Adrenal gland (tissue), 5 donors: ENCODE results near the gene TUBGCP2.
A peak's percentile ranks its signal among the peaks of the same experiment; 100 is the strongest.

Experiments
- POLR2A ChIP-seq, 2 donors: fragments of 450-650 bp; IDR thresholded peaks; one replicate each; pipeline ENCODE4 v1.6.1; 2017; ENCODE audit warnings: antibody characterized with exemption in 2 of 2, mild to moderate bottlenecking in 2 of 2, moderate library complexity in 1 of 2
- TF ChIP-seq, protein P1 (sequence below), 6 experiments: fragments of 450-650 bp in 4 of 6; fragments of 200-600 bp in 2 of 6; sonication (generic) in 1 of 6; IDR thresholded peaks; 1 replicate in 5 of 6; 2 replicates in 1 of 6; pipeline versions ENCODE4 v1.5.1 to v1.8.0; 2016 to 2021; ENCODE audit warnings: antibody characterized with exemption in 6 of 6, mild to moderate bottlenecking in 2 of 6, moderate library complexity in 1 of 6
- donor health status: DM: no; HTN: no; CAD: no.

DNA sequence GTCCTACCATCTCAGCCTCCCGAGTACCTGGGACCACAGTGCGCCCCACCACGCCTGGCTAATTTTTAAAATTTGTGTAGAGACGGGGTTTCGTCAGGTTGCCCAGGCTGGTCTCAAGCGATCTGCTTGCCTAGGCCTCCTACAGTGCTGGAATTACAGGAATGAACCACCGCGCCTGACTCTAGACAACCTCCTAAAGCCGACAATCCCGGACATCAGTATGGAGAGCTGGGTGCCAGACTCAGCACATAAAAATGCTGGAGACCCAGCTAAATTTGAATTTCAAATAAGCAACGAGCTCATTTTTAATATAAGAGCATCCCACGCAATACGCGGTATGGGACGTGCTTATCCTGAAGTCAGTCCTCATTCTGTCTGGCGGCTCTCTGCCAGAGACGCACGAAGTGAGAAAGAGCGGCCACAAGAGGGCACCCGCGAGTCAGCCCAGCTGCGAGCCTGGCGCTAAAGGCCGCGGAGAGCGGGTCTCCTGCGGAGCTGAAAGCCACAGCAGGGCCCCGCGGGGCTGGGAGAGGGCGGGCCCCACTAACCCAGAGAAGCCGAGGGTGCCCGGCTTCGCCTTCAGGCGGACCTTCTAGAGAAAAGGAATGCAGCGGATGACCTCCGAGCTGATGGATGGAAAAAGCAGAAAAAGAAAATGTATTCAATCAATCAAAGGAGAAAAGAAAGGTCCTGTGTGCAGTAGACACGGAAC is 21.0 kb upstream of the TUBGCP2 start:
- TF ChIP-seq, protein P1, sequence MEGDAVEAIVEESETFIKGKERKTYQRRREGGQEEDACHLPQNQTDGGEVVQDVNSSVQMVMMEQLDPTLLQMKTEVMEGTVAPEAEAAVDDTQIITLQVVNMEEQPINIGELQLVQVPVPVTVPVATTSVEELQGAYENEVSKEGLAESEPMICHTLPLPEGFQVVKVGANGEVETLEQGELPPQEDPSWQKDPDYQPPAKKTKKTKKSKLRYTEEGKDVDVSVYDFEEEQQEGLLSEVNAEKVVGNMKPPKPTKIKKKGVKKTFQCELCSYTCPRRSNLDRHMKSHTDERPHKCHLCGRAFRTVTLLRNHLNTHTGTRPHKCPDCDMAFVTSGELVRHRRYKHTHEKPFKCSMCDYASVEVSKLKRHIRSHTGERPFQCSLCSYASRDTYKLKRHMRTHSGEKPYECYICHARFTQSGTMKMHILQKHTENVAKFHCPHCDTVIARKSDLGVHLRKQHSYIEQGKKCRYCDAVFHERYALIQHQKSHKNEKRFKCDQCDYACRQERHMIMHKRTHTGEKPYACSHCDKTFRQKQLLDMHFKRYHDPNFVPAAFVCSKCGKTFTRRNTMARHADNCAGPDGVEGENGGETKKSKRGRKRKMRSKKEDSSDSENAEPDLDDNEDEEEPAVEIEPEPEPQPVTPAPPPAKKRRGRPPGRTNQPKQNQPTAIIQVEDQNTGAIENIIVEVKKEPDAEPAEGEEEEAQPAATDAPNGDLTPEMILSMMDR (IDR thresholded peaks at IDR 0.05), result peak; percentile 72 to 97 (median 84)
- TF ChIP-seq POLR2A (IDR thresholded peaks at IDR 0.05), result no peak
